Progenitor cell of endocrine pancreas (in vitro differentiated cells): Measurements from ENCODE around the gene TMEM168. TPM values are rescaled to one million over a fixed set of nuclear protein-coding genes. Genes with fewer than 3 reads are reported as not detected.

Experiments used
- DNase-seq: peaks from one replicate; pipeline ENCODE4 v3.0.0; 2021; ENCODE audit warnings: low spot score; ENCODE audit not compliant: unreplicated experiment
- H3K27ac Mint-ChIP-seq: 2 replicates; pipeline ENCODE4 v1.8.0; 2021; ENCODE audit warnings: mild to moderate bottlenecking, moderate library complexity, mixed read lengths
- H3K27me3 Mint-ChIP-seq: 2 replicates; pipeline ENCODE4 v1.8.0; 2021; ENCODE audit warnings: mixed read lengths
- H3K36me3 Mint-ChIP-seq: 2 replicates; pipeline ENCODE4 v1.8.0; 2022; ENCODE audit warnings: mixed read lengths; ENCODE audit not compliant: insufficient read depth
- H3K4me1 Mint-ChIP-seq: 2 replicates; pipeline ENCODE4 v1.8.0; 2021; ENCODE audit warnings: low read depth, mixed read lengths
- H3K4me3 Mint-ChIP-seq: 2 replicates; pipeline ENCODE4 v1.8.0; 2021; ENCODE audit warnings: low read depth, mild to moderate bottlenecking, moderate library complexity, mixed read lengths
- H3K9me3 Mint-ChIP-seq: 2 replicates; pipeline ENCODE4 v1.8.0; 2021; ENCODE audit warnings: low read depth, mixed read lengths
- total RNA-seq: library from RNA; stranded (reverse); gene quantifications from 2 replicates; pipeline ENCODE4 v1.2.1, GENCODE V29; 2021
- TF ChIP-seq, protein P1 (sequence below): fragments of 200-600 bp; sonication (generic); IDR thresholded peaks from one replicate; pipeline ENCODE4 v1.5.0; 2021; ENCODE audit warnings: antibody characterized with exemption, mild to moderate bottlenecking; ENCODE audit not compliant: unreplicated experiment

TMEM168 gene
- total RNA-seq, 1 donor from 2014 or later, result 19.3 TPM

DNA sequence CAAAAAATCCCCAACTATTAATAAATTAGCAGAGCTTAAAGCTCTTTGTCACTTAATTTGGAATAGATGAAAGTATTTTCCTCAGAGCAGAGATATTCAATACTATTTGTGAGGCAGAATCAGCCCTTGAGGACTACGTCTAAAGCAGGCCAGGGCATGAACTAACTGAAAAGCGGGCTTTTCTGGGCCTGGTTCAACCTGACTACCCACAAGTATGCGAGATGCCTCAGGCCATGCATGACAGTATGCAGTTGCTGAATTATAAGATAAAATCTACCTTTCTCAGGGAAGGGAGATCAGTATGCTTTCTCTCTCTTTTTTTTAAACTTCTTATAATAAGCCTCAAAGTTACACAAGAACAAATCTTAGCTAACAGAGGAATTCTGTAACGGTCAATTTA is 20.1 kb downstream of the TMEM168 start:
- H3K4me1 Mint-ChIP-seq, result no peaks in the 10 kb centered on the region
- TF ChIP-seq, protein P1, sequence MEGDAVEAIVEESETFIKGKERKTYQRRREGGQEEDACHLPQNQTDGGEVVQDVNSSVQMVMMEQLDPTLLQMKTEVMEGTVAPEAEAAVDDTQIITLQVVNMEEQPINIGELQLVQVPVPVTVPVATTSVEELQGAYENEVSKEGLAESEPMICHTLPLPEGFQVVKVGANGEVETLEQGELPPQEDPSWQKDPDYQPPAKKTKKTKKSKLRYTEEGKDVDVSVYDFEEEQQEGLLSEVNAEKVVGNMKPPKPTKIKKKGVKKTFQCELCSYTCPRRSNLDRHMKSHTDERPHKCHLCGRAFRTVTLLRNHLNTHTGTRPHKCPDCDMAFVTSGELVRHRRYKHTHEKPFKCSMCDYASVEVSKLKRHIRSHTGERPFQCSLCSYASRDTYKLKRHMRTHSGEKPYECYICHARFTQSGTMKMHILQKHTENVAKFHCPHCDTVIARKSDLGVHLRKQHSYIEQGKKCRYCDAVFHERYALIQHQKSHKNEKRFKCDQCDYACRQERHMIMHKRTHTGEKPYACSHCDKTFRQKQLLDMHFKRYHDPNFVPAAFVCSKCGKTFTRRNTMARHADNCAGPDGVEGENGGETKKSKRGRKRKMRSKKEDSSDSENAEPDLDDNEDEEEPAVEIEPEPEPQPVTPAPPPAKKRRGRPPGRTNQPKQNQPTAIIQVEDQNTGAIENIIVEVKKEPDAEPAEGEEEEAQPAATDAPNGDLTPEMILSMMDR, result no peak
- H3K36me3 Mint-ChIP-seq, result peaks cover 1% of the 10 kb centered on the region
- DNase-seq, result no peak
- H3K27me3 Mint-ChIP-seq, result no peaks in the 10 kb centered on the region
- peak overlapping the region; percentile 54 for H3K27ac Mint-ChIP-seq
- no peaks in the 10 kb centered on the region for H3K9me3 Mint-ChIP-seq
- H3K4me3 Mint-ChIP-seq, result no peak overlapping the region

DNA sequence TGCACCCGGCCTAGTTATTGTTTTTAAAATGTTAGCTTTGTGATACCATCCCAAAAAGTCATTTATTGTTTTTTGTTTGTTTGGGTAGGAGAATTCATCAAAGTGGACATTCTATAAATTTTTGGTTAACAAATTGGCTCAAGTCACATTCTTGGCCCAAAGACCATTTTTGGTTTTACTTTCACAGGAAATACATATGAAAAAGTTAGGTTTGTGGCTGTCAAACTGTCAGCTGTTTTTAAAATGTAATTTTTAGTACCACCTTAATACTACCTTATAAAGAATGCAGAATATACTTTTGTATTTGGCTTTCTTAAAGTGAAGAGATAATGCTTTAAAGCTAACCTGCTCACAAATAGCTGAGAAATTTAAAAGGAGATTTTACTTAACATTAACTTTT is 25.1 kb downstream of the TMEM168 start:
- DNase-seq, result no peak
- H3K27me3 Mint-ChIP-seq, result no peaks in the 10 kb centered on the region
- H3K9me3 Mint-ChIP-seq, result no peaks in the 10 kb centered on the region
- H3K4me3 Mint-ChIP-seq, result no peak overlapping the region
- H3K4me1 Mint-ChIP-seq, result no peaks in the 10 kb centered on the region
- H3K36me3 Mint-ChIP-seq, result peaks cover 2% of the 10 kb centered on the region
- TF ChIP-seq, protein P1, result no peak
- H3K27ac Mint-ChIP-seq, result no peak overlapping the region

- no peaks in the 10 kb centered on the region for H3K27me3 Mint-ChIP-seq
Observed at GRCh38 chr7:112763996-112764395, 26.2 kb downstream of the TMEM168 start.

DNA sequence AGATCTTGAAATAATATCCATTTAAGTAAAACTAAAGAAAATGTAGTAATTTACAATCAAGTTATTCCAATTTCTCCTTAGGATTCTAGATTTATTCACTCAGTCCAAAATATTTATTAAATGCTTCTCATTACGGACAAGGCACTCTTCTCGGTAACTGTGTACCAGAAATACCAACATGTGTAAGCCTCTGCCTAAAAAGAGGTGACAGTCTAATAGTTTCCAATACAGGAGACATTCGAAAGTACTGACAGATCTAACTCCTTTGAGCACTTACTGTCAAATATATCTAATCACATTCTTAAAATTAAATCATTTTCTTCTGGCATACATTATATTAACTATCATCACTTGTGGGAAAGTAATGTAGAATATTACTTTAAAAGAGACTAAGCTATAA is 26.9 kb downstream of the TMEM168 start:
- H3K36me3 Mint-ChIP-seq, result peaks cover 1% of the 10 kb centered on the region
- H3K27me3 Mint-ChIP-seq, result no peaks in the 10 kb centered on the region
- no peaks in the 10 kb centered on the region for H3K9me3 Mint-ChIP-seq
- DNase-seq, result no peak
- TF ChIP-seq, protein P1, result no peak
- H3K4me3 Mint-ChIP-seq, result no peak overlapping the region
- H3K4me1 Mint-ChIP-seq, result no peaks in the 10 kb centered on the region
- H3K27ac Mint-ChIP-seq, result no peak overlapping the region

More at GRCh38 chr7:112763996-112764395, 26.2 kb downstream of the TMEM168 start:
- Mint-ChIP-seq H3K9me3 (no peaks in the 10 kb centered on the region), H3K36me3 (peaks cover 2% of the 10 kb centered on the region), H3K4me3 (no peak overlapping the region), H3K27ac (no peak overlapping the region), H3K4me1 (no peaks in the 10 kb centered on the region)
- DNase-seq, result no peak
- TF ChIP-seq, protein P1, result no peak

DNA sequence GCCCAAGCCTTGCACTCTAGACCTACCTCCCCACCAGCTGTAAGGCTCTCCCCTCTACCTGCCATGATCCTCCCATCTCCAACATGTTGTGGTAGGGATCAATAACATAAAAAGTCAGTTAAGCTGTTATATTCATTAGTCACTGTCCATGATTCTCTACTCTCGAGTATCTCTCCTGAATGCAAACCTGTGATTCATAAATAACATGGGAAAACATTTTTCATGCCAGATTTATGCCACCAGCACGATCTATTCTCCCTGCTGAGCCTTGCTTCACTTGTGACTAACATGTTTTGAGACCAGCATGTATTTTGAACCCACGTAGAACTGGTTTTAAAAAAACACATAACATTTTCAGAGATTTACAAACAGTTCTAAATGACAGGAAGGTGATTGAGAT is 30.3 kb downstream of the TMEM168 start:
- TF ChIP-seq, protein P1, result no peak
- no peak for DNase-seq
- Mint-ChIP-seq H3K4me3 (no peak overlapping the region), H3K4me1 (no peaks in the 10 kb centered on the region), H3K27ac (no peak overlapping the region), H3K9me3 (no peaks in the 10 kb centered on the region), H3K27me3 (no peaks in the 10 kb centered on the region), H3K36me3 (peaks cover 1% of the 10 kb centered on the region)
